GM18909 (cell line): ENCODE results near the gene AQP3.
"Not testable (repeated sequence)": the region's sequence is repeated elsewhere in the genome, so short reads cannot be mapped to it uniquely, and the experiment has no call there.

Source experiments
- ATAC-seq: cut with Tn5 transposase; IDR thresholded peaks from one replicate; pipeline ENCODE4 v1.9.1; 2021; ENCODE audit warnings: mild to moderate bottlenecking; ENCODE audit not compliant: unreplicated experiment, poor library complexity

AQP3 gene

DNA sequence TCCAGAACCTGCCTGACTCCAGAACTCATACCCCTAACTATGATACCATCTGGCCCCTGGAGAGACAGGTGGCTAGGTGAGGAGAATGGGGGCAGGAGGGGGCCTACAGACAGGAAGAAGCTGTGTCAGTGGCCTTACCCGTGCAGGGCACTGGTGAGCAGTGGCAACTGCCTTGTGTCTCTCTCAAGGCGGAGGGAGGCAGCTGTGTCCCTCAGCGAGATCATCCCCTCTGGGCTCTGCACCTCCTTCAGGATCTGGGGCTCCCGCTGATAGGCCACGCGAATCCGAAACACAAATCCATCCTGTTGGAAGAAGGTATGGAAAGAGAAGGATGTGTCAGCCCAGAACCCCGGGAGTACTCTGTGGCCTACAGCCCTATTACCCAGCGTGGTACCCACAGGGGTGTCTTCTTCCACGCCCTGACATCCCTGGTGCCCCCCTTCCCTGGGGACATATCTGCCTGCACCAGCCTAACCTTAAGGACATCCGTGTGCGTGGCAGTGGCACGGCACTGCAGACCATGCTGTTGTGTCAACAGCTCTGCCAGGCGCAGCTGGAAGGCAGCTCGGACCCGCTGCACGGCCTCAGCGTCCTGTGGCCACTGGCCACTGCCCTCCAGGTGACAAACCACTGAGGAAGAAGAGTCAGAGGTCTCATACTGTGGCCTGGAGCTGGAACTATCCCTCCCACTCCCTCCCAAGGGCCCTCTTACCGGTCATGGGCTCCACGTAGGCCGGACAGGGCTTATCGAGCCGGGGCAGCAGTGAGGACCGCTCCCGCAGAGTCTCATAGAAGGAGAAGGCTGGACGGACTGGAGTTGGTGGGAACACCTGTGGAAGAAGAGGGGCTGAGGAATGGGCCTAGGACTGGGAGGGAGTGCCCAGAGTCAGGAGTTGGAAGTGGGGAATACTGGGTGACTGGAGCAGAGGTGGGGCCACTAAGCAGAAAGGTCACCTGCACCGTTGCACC is 18.5 kb upstream of the AQP3 start:
- ATAC-seq: no peak

DNA sequence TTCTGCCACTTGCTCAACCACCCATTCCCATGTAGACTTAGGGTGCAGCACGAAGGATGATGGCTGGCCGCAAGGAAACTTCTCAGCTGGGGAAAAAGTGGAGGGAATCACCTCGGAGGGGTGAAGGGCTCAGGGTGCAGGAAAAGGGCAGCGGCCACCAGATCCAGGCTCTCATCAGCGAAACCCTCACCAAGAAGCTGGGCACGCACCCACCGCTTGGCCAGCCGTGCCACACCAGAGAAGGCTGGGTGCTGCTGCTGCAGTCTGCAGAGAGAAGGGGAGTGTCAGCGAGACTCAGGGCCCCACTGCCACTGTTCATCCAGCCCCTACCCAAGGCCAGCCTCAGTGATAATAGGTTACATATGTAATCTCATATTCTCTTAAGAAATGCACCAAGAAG is 17.7 kb upstream of the AQP3 start:
- ATAC-seq: no peak

DNA sequence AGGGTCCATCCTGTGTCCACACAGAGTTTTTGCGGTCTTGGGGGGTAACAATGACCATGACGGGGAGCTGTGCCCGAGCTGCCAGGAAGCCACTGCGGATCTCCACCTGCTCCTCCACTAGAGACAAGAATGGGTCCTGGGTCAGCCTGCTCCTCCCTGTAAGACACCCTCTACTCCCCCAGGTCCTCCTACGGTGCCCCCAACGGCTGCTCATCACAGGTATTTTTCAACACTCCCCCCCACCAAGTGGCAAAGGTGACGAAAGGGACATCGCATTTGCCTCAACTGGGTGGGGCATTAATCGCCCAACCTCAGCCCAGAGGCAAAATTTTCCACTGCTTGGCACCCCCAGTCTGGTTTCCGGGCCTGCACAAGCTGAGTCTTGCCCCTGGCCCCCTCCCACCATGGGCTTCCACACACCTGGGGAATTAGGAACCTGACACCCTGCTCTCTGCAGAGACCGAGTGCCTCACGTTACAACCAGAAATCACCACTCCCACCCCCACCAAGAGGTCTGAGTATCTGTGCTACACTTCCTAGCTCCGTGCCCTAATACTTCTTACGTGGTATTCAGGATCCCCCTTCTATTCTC is 16.7 kb upstream of the AQP3 start:
- no peak for ATAC-seq

DNA sequence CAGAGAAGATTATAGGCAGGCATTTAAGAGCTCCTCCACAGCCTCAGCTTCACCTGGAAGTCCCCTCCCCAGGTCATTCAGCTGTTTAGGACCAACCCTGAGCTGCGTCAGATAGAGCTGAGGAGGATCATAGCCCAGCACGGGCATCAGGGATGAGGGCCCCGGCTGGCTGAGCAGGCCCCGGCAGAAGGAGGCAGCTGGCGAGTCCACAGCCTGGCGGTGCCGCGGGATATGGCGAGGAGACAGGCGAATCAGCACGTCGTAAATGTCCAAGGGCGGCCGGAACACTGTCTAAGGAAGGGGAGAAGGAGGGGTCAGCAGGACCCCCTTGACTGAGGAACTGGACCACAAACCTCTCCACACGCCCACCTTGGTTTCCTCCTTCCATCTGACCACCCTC is 15.8 kb upstream of the AQP3 start:
- no peak for ATAC-seq

DNA sequence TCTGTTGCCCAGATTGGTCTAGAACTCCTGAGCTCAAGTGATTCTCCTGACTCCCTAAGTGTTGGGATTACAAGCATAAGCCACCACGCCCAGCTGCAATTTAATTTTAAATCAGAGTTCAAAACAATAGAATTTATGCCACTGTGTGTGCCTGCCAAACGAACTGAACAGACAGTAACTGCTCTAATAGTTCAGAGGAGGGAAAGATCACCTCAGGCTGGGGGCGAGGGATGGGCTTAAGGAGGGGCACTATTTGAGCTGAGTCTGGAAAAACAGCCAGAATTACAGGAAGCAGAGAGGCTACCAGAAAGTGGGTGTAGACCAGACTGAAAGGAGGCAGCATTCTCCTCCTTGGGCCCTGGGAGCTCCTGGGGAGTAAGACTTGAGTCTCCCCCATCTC is 14.1 kb upstream of the AQP3 start:
- no peak for ATAC-seq

DNA sequence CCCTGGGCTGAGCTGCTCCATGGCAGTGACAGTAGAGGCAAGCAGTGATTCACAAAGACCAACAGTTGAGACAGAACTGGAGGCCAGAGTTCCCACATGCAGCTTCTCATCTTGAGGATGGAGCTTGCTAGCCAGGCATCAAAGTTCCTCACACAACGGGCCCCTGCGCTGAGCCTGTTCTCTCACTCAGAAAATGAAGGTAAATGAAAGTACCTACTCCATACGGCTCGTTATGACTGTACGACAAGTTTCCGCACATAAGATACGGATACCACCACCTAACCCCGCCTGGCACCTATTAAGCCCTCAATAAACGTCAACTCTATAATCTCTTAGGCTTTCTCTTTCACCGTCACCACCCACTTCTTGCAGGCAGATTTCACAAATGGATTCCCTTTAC is 13.5 kb upstream of the AQP3 start:
- ATAC-seq: no peak

DNA sequence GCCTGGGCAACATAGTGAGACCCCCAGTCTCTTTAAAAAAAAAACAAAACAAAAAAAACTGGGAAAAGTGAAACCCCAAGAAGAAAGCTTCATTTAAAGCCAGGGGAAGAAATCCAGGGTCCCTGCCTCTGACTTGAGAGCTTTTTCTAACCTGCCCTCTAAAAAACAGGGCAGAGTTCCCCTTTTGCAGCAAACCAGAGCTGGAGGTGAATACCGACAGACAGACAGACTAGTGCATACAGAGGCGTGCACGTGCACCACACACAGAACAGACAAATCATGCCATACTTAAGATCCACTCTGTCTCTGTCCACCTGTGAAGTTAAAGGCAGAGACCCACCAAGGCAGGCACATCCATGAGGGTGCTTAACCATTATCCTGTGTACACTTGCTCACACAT is 11.7 kb upstream of the AQP3 start:
- ATAC-seq: no peak

DNA sequence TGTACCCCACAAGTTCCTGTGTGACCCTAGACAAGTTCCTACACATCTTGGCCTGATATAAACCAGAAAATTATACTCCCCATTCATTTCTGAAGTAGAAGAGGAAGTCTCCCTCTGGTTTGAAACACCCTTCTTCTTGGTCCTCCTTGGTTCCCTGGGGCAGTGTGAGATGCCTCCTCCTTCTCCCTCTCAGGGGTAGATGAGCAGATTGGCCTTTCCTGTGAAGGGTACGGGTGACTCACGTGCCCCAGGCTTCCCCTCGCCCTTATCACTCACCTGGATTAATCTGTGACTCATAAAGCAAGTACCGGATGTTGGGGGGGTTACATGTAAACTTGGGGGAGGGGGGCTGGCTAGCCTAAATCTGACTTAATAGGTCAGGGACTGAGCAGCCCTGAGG is 11.1 kb upstream of the AQP3 start:
- ATAC-seq: no peak

DNA sequence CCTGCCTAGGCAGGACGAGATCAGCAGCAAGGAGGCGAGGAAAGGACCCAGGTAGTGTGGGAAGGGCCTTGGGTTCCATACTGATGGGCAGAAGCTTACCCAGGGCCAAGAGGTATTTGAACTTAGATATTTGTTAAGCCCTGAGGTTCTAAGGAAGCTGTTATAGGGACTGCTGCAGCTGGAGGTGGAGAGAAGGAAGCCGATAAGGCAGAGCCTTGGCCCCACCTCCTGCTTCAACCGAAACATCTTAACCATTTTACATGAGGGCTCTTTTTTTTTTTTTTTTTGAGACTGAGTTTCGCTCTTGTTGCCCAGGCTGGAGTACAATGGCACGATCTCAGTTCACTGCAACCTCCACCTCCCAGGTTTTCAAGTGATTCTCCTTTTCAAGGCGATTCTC is 8.6 kb upstream of the AQP3 start:
- no peak for ATAC-seq

DNA sequence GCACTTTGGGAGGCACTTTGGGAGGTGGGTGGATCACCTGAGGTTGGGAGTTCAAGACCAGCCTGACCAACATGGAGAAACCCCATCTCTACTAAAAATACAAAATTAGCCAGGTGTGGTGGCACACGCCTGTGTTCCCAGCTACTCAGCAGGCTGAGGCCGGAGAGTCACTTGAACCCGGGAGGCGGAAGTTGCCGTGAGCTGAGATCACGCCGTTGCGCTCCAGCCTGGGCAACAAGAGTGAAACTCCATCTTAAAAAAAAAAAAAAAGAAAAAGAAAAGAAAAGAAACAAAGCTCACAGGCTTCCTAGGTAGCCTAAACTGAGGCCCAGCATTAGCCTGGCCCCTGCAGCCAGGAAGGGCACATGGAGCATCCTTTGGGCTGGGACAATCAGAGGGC is 8.1 kb upstream of the AQP3 start:
- not testable (repeated sequence) for ATAC-seq

DNA sequence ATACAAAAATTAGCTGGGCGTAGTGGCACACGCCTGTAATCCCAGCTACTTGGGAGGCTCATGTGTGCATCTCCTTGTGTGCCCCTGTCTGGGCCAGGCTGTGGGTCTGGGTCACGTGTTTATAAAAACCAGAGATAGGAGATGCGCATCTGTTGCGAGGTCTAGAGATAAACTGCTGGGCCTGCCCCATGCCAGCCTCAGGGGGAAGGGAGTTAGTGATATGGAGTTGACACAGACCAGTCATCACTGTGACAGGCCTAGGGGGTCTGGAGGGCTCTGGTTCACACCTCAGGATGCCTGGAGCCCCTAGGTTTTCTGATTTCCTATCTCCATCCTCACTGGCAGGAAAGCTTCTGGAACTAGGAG is 7.3 kb upstream of the AQP3 start:
- ATAC-seq: not testable (repeated sequence)

DNA sequence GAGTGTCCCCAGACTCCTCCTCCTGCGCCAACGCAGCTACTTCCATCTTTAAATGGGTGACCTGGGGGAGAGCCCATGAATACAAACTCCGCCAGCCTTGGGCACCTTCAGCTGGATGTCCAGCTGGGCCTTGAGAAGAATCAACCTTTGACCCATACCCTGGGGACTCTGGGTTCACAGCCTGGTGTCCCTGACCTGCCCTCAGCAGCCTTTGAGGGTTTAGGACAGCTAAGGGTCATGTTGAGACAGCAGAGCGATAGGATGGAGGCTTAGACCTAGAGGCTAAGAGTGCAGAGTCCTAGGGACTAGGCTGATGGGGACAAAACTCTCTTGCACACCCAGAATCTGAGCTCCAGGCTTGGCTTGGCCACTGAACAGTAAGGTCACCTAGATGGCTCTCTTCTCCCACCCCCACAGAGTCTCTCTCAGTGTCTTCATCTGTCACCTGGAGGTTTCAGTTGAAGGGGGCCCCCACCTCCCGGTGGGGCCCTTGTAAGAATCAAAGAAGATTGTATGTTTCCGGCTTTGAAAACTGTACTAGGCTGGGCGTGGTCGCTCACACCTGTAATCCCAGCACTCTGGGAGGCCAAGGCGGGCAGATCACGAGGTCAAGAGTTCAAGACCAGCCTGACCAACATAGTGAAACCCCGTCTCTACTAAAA is 6.7 kb upstream of the AQP3 start:
- no peak for ATAC-seq

DNA sequence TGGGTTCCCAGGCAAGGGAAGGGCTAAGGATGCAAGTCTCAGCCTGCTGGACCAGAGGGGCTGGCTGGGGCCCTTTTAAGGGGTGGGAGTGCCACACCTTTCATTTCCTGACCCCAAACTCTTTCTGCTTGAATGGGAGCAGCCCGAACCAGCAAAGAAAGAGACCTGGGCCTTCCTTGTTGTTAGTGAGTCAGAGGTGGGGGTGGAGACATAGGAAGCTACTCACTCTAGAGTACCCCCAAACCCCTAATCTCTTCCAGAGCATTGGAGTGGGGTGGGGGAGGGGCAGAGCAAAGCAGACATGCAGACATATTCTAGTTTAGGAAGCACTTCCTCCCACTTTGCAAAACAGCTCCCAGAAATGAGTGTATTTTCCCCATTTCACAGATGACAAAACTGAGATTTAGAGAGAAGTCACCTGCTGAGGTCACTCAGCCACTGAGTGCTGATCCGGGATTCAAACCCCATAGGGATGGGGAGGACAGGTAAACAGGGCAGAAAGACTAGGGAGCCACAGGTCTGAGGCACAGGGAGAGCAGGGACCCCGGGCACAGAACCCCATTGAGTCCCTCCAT is 6.0 kb upstream of the AQP3 start:
- no peak for ATAC-seq

DNA sequence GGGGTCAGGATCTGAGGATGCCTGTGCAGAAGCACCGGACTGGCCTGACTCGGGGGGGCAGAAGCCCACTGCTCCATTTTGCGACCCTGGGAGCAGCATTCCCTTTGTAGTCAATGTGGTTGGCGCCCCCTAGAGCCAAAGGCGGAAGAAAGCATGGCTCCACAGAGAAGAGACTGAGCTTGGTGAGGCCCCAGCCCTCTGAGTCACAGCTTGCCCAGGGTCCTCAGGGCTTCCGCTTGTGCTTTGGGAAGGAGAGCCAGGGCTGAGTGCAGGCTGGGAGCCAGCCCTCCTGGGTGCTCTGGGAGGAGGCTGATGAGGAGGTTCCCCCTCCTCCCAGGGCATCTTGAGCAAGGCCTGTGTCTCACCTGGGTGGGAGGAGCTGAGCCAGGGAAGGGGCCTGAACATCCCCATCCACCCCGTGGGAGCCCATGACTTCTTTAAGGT is 5.5 kb upstream of the AQP3 start:
- ATAC-seq: peak; percentile 50

DNA sequence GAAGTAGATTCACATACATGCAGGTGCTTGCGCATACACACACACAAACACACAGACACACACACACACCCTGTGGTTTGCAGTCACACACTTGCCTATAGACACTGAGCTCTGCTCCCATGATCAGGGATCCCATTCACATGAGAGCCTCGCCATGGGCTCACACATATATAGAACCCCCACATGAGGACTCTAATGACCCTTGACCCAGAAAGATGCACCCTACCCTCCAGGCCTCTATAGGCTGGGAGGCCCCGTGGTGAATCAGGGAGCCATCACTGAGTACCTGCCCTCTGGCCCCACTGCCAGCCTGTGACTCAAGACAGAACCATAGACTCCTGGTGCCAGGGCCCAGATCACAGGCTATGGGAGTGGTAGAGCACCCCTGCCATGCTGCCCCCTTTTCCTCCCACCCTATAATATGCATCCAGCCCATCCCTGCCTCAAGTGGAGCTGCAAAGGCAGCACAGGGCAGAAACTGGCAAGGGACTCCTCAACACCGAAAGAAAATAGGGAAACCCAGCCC is 3.3 kb upstream of the AQP3 start:
- no peak for ATAC-seq

DNA sequence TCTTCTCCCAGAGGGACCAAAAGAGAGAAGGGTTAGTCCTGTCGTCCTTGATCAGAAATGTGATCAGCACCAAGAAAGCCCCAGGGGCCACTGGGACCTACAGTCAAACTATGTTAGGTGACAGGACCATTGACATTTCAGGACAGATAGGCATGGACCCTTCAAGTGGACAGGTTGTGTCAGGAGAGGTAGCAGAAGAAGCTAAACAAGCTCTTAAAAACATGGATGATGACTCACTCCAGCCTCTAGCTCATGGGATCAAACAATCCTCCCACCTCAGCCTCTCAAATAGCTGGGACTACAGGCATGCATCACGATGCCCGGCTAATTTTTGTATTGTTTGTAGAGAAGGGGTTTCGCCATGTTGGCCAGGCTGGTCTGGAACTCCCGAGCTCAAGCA is 2.3 kb upstream of the AQP3 start:
- ATAC-seq: no peak

DNA sequence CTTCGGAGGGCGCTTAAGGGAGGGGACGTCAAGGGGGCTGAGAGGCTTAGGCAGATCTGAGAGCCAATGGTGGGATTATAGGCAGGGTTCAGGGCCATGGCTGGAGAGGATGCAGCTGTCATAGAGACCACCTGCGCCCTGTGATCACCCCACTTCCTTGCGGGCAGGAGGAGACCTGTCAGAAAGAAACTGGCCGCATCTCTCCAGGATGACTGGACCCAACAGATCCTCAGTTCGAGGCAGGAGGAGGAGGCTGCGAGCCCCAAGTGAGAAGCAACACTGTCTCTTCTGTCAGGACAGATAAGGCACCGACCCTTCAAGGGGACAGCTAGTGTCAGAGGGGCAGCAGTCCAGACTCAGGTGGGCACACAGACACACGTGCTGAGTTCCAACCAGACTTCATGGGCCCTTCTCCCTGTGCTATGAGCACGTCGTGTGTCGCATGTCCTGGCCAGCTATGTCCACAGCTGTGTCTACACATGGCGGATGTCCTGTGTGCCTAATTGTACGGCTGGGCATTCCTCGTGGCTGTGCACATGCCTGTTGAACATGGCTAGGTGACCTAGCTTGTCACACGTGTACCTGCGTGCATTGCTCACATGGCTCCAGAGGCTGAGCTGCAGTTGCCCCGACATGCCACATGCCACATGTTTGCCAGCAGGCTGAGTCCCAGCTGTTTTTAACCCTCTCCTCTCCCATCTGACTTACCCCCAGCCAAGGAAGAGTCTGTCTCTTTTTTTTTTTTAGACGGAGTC is 583 bp upstream of the AQP3 start:
- ATAC-seq: peak; percentile 2

DNA sequence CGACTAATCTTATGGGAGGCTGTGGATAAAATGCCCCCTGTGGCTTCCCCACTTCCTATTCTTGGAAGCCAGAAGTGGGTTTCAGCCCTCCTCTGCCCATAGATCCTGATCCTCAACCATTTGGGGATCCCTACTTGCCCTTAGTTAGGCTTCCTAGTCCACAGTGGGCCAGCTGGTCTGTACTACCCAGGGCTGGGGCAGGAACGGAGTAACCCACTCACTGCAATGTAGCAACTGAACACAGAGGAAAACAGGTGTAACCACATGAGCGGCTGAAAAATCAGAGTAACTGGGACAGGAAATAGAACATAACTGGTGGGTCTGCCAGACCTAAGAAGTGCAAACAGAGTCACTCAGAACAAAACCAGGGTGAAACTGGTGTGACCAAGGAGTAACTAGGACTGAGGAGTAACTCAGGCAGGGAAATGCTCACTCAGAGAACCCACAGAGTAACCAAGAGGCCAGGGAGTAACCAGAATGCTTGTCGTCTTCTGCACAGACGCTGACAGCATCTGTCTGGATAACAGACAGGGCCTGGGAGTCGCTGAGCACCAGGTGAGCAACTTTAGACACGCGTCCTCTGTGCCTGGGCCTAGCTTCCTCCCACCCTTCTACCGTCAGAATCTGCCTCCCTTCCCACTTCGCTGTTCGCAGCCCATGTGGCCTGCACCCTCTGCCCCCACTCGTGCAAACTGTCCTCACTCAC is 1.0 kb downstream of the AQP3 start:
- peak; percentile 86 for ATAC-seq

DNA sequence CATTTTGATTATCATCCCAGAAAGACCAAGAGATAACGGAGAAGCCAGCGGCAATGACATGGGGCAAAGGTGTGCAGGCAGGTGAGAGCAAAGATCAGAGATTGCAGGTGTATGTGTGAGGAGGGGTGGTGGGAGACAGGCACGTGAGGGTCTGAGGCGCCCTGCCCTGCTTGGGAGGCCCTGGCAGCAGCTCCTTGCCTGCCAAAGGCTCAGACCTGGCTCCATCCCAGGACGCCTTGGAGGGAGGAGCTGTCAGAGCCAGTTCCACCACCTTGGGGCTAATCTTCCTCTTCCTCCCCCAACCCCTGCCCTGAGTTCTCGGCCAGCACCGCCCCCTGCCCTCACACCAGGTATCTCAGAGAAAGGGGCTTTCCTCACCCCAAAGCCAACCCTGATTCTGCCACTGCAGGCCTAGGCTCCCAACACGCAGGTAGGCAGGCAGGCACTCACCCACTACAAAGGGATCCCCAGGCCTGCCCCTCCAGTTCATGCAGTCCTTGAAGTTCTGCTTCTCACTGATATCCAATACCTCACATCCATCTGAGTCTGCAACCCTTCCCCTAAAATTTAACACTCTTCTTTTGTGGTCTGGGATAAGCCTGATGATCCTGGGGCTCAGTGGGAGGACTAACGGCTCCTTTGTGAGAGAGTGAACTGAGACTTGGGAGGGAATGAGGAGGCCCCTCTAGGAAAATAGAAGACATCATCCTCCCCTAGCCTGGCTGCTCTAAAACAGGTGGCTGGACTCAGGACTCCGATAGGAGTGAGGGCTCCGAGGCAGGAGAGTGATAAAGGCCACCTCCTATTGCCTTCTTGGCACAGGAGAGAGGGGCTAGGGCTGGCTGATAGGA is 1.8 kb downstream of the AQP3 start:
- ATAC-seq: no peak
